SHP77 (cell line): ENCODE data around the gene INPP5A.
"Not testable (repeated sequence)": the region's sequence is repeated elsewhere in the genome, so short reads cannot be mapped to it uniquely, and the experiment has no call there.

ENCODE experiments used
- DNase-seq, 2 experiments: peaks; one replicate each; lab custom pipeline; 2025; lab: John Stamatoyannopoulos, UW

The INPP5A gene

GRCh38 chr10:132659206-132660091 is 121.9 kb downstream of the INPP5A start:
- no peak for DNase-seq

GRCh38 chr10:132660385-132660784 is 122.8 kb downstream of the INPP5A start:
- DNase-seq, result no peak

GRCh38 chr10:132662186-132662920 is 124.8 kb downstream of the INPP5A start:
- DNase-seq, result no peak

GRCh38 chr10:132663666-132664365 is 126.2 kb downstream of the INPP5A start:
- no peak for DNase-seq

- DNase-seq, result no peak
Measured at GRCh38 chr10:132664407-132664806, 126.8 kb downstream of the INPP5A start.

GRCh38 chr10:132664883-132665282 is 127.3 kb downstream of the INPP5A start:
- DNase-seq, result no peak

- no peak for DNase-seq
Measured at GRCh38 chr10:132665946-132666704, 128.5 kb downstream of the INPP5A start.

GRCh38 chr10:132666705-132667341 is 129.2 kb downstream of the INPP5A start:
- DNase-seq, result no peak

GRCh38 chr10:132667342-132668047 is 129.9 kb downstream of the INPP5A start:
- DNase-seq, result no peak

- no peak for DNase-seq
Measured at GRCh38 chr10:132668048-132668394, 130.4 kb downstream of the INPP5A start.

GRCh38 chr10:132669208-132669861 is 131.7 kb downstream of the INPP5A start:
- DNase-seq, result no peak

GRCh38 chr10:132670546-132671227 is 133.1 kb downstream of the INPP5A start:
- DNase-seq, result no peak

- DNase-seq, result no peak
Measured at GRCh38 chr10:132671228-132672154, 133.9 kb downstream of the INPP5A start.

- not testable (repeated sequence) for DNase-seq
Measured at GRCh38 chr10:132673746-132674145, 136.2 kb downstream of the INPP5A start.

- no peak for DNase-seq
Measured at GRCh38 chr10:132674311-132674710, 136.7 kb downstream of the INPP5A start.

- no peak for DNase-seq
Measured at GRCh38 chr10:132675031-132675740, 137.6 kb downstream of the INPP5A start.

- no peak for DNase-seq
Measured at GRCh38 chr10:132676193-132676891, 138.8 kb downstream of the INPP5A start.
